GM19324 (cell line): ENCODE data around the gene DNAH14.
"Not testable (repeated sequence)": the region's sequence is repeated elsewhere in the genome, so short reads cannot be mapped to it uniquely, and the experiment has no call there.

ENCODE experiments used
- ATAC-seq: cut with Tn5 transposase; IDR thresholded peaks from one replicate; pipeline ENCODE4 v1.9.1; 2021; ENCODE audit warnings: mild to moderate bottlenecking, moderate library complexity; ENCODE audit not compliant: unreplicated experiment, low FRiP score

The DNAH14 gene

DNA sequence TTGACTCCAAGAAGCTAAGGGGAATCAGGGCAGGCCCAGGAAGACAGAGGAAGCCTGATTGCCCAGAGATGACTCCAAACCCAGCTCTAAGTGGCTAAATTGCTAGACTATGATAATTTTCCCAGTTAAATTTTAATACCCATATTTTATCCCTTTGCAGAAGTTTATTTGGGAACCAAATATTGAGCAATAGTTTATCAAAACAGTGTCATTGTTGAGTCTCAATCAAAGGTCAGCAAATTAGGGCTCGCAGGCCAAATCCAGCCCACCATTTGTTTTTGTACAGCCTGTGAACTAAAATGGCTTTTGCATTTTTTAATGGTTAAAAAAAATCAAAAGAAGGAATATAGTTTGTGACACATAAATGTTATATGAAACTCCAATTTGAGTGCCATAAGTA, 451.2 kb downstream of the DNAH14 start:
- no peak for ATAC-seq

DNA sequence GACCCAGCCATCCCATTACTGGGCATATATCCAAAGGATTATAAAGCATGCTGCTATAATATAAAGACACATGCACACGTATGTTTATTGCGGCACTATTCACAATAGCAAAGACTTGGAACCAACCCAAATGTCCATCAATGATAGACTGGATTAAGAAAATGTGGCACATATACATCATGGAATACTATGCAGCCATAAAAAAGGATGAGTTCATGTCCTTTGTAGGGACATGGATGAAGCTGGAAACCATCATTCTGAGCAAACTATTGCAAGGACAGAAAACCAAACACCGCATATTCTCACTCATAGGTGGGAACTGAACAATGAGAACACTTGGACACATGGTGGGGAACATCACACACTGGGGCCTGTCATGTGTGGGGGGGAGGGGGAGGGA, 457.4 kb downstream of the DNAH14 start:
- ATAC-seq: not testable (repeated sequence)

DNA sequence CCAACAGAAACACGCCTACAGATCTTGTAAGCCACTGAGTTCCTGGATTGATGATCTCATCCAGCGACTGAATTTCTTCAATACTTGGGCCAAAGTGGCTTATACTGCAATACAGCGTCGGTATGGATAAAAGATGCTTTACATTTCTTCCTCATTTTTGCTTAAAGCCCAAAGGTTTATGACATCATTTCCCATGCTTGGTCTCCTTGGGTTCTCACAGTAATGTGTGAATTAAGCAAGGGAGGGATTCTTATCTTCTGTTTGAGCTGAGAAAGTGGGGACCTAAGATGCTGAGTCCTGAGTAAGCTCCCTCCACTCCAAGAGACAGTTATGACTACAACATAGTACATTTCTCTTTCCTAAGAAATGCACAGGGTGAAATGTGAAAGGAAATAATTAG, 458.9 kb downstream of the DNAH14 start:
- no peak for ATAC-seq

DNA sequence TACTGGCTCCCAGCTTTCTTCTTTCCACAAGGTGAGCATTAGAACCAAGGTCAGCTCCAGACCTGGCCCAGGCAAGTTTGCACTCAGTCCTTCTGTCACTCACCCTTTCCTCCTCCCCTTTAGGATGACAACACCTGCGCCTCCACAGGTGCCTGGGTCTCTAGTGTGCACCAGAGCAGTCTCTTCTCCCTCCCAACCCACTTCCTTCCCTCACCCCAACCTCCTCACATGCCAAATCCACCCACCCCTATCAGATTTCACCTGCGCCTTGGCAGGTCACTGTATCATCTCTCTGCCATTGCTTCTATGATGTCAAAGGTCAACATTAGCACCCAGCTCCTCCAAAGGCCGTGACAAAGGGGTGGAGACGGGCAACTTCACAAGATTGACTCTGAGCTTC, 460.4 kb downstream of the DNAH14 start:
- no peak for ATAC-seq

DNA sequence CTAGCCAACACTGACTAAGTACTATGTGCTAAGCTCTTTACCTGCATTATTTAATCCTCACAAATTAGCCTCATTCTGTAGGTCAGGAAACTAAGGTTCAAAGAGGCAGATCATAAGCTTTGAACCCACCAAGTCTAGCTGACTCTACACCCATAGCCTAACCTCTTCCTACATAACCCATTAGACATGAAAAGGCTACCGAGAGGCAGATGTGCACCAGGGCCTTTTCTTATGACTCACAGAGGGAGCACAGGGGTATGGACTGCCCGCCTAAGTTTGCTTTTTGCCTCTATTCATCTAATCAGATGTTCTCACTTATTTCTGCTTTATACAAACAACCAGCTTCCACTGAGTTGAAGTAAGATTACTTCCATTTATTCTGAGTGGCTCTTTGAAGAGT, 466.9 kb downstream of the DNAH14 start:
- no peak for ATAC-seq

DNA sequence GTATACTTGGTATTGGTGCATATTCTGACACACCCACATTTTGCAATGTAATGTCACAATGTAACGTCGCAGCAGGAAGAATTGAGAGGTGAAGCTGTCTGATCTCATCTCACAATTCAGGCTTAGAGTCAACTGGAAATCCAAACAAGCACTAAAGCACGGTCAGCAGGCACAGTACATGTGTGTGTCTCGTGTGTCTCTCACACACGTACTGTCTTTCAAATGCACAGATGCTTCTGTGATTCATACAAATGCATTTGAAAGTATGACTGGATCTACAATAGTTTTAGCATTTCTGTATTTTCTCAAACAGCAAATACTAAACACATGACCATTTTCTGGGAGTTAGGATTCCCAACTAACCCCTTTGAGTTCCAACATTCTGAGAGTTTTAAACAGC, 471.5 kb downstream of the DNAH14 start:
- ATAC-seq: no peak

DNA sequence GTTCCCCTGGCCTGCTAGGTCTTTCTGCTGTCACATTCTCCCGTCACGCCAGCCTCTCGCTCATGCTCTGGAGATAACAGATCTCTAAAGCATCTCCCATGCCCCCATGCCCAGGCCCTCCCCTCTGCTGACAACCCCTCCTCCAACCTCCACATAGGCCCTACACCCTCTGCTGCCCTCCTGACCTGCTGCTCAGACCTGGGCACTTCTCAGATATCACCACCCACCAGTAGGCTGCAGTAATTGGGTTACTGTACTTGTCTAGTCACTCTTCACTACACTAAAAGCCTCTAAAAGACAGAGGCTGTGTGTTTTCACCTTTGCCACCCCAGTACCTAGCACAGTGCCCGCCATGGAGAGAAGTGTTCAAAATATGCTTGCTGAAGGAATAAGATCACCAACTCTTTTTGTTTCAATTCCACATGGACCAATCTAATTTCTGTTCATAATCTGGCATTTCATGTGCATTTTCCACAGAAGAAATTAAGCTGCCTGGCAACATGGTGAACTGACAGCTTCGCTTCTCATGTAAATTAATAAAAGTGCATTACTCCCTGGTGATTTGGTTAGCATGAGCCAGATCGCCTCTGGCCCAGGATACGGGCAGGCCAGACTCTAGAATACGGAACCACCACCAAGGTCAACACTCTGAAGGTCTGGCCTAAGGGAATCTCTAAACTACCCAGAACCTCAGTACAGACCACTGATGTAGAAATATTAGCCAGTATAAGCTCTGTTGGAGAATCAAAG, 477.7 kb downstream of the DNAH14 start:
- no peak for ATAC-seq

DNA sequence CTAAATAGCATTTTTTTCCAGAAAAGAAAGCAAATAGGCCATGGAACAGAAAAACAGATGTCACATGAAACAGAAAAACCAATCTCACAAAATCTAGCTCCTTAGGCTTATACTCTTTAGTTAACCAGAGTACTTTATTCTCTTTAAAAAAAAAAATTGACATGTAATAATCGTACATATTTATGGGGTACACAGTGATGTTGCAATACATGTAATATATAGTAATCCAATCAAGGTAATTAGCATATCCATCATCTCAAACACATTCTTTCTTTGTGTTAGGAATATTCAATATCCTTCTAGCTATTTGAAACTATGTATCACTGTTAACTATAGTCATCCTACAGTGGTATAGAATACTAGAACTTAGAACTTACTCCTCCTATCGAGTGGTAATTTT, 478.3 kb downstream of the DNAH14 start:
- ATAC-seq: no peak

DNA sequence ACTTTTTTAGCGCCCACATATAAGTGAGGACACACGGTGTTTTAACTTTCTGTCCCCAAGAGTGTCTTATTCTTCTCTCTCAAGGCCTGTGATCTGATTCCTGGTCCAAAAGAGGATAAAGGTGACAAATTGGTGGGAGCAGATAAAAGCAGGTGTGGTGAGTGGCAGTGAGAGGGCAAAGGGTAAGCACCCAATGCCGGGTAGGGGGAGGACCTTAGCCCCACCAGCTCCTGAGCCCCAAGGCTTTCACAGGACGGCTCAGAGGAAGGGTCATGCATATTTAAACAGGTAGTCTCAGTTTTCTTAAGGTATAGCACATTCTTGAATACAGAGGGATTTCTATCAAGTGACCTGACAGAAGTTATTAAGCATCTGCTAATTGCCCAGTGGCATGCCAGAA, 478.8 kb downstream of the DNAH14 start:
- no peak for ATAC-seq

DNA sequence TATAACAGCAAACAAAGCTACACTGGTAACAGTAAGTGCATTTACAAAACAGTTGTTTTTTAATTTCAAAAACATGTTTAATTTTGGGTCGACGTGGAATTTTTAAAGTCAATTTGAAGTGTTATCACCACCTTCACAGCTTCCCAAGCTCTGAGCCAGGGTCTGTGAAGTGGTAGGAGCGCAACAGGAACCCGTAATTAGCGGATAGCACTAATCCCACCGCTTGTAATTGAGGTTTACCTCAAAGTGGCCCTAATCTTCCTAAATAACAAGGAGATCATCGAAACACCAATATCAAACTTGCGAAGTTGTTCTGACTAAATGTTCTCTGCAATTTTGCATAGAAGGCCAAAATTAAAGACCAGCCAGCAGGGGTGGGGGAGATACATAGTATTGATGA, 479.6 kb downstream of the DNAH14 start:
- no peak for ATAC-seq

DNA sequence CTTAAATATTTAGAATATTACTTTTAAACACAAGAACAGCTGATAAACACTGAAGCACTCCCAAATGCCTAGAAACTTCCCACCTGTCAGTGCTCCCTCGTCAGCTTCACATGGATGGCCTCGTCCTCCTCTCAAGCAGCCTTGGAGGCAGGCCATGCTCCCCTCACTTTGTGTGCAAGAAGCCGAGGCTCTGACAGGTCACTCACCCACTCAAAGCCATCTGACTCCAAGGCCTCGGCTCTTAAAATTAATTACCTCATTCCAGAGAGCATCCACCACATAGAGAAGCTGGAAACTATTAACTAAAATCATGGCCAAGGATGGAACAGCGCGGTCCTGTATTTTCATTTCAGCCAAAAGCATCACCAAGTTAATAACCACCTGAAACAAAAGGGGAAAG, 480.6 kb downstream of the DNAH14 start:
- ATAC-seq: no peak

DNA sequence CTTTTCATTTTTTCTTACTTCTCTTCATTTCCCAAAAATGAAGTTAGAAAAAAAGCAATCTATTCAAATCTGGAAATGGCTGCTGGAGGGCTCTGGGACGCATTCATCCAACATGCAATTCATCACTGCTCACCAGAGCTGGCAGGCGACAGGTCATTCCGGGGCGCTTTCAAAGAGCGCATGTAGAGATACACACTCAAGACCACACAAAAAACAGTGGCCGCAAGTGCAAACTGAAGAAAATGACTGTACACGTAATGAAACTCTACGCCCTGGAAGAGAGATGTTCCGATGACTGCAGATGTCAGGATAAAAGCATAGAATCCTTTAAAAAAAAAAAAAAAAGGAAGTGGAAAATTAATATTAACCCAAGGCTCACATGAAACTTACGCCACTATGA, 482.8 kb downstream of the DNAH14 start:
- ATAC-seq: no peak

DNA sequence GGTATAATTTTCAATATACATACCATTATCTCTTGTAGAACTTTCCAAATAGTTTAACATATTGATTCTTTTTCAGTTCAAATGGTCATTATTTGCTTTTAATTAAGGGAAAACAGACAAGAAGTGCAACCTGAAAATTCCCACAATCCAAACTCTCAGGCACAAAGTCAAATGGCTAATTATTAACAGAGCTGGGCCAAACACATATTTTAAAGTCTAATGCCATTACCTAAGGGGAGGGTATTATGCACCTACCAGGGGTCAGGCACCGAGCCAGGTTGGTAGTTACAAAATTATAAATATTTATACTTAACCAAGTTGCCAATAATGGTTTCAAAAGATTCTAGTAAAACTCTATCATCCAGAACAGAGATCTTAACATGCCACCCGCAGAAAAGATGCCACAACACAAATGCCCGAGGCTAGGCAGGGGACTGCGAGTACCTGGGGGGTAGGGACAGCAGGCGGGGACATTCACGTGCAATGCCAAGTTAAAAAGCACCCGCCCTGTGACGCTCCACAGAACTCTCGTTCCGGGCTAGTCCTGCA, 483.4 kb downstream of the DNAH14 start:
- ATAC-seq: no peak

DNA sequence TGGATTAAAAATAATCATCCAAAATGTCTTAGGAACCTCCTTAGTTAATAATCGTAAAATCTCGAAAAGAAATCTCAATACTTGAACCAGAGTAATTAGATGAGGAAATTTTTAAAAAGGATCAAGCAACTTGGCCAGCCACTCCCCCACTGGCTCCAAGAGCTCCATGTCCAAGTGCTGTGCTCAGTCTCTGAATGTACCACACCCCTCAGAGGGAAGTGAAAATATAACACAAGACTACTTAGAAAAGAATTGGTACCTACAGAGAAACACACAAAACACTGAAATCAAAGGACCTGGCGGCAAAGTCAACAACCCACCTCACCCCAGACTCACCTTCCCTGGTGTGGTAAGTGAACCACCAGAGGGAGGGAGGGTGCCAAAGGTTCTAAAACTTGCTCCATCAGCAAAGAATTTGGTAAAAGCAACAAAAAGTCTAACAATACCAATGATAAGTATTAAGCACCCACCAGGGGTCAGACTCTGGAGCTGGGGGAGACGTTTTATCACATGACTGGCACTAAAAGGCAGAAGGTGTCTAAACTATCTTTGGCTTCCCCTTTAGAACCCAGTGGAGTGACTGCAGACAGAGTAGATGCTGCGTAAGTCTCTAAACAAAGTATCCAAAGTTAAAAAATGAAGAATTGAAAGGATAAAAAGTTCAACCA, 484.4 kb downstream of the DNAH14 start:
- ATAC-seq: no peak

DNA sequence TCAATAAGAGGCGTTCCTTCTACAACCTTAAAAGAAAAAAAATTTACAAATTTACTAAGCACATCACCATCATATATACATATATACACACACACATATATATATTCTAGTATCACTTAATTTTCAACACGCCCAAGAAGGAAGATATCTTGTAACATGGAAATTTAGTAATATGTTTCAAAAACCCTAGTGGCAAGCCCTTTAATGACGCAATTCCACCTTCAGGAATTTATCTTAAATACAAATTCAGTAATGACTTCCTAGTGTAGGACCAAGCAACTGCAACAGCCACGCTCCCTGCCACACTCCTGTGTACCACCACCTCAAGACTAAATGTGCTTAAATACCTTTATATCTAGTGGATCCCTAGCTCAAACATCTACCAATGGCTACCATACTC, 485.8 kb downstream of the DNAH14 start:
- no peak for ATAC-seq

DNA sequence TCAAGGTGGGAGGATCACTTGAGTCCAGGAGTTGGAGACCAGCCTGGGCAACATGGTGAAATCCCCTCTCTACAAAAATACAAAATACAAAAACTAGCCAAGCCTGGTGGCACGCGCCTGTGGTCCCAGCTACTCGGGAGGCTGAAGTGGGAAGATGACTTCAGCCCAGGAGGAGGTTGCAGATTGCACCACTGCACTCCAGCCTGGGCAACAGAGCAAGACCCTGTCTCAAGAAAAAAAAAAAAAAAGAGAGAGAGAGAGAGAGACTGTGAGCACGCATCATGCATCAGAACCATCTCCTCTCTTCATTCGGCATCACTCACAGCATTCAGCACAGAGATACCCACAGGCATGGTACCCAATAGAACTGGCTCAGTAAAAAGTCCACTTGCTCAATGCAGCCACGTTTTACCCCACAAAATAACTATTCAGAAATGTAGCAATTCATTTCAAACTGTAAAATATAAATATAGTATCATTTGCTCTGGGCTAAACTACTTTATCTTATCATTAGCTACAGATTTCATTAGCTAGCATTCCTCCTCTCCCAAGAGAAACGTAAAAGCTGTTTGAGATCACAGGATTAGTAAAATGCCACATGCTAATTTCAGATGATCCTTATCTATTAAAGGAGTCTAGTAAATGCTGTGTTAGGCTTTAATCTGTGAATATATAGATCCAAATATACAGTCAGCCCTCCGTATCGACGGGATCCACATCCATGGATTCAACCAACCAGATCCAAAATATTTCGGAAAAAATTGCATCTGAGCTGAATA, 486.7 kb downstream of the DNAH14 start:
- ATAC-seq: no peak

DNA sequence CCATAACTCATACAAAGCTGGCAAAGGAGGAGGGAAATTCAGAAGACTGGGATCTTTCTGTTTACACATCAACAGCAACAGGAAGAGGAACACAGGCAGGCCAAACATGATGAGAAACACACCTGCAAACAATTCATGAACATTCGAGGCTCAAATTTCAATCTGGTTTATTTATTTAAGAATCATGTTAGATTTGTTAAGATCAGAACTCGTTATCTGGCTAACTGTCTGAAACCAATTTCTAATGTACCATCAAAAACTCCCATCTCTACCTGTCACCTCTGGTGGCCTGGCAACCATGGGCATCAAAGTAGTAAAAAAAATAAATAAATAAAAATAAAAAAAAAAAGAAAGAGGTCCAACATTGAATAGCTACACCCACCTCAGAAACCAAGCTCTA, 488.6 kb downstream of the DNAH14 start:
- no peak for ATAC-seq

DNA sequence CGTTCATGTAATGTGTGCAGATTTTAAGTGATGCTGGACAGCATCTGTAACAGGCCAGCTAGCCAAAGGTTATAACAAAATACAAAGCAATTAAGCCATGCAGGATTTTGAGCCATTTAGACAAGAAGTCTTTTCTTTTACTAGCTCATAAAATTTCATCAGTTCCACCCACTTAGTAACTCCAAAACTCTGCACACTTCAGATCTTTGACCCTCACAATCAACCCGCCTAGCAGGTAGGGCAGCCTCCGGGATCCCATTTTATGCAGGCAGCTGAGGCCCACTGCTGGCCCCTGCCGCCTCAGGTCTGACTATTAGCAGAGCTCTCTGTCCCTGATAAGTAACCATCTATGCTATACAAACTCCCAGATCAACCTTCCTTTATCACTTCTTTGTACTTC, 489.1 kb downstream of the DNAH14 start:
- ATAC-seq: no peak

DNA sequence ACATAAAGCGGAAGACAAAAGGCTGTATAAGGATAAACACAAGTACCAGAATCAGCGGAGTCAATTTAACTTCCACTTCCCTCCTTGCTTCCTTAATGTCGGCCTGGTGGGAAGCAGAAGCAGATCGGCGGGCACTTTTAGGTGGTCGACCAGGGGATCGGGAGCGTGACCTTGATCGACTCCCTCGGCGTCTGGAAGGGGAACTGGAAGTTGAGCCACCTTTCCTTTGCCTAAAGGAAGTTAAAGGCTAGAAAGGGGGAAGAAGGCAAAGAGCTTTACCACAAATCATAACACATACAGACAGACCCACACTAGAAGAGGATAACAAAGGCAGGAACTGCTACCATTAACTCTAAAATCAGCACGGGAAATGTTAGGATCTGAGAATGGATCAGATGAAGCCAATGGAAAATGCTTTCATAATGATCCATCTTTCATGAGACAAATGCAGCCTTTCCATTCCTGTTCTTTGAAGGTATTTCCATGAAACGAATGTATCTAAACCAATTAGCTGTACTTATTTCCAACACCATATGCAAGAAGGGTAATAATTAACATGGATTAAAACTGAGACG, 492.6 kb downstream of the DNAH14 start:
- ATAC-seq: no peak

DNA sequence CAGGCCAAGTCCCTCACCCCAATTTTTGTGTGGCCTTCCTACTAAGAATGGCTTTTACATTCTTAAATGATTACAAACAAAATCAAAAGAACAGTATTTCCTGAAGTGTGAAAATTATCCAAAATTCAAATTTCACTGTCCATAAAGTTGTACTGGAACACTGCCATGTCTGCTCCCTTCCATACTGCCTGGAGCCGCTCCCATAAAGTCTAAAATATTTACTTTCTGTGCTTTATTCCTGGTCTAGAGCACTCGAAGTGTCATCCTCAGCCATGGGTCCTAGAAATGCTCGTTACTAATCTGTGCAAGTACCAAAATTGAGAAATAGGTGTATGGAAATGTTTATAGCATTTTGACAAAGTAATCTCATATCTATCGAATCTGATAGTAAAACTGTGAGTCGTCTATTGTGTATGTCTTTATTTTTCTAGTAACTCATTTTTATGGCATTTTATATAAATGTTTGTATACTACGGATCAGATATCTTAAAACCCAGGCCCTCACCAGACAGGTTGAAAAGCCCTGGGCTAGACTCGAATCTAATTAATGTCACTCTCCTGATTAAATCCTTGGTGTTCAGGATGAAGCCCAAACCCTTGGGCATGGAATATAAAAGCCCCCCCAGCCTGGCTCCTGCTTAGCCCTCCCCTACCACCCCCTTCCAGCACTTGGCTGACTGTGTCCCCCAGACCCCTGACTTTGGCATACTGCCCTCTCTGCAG, 493.5 kb downstream of the DNAH14 start:
- no peak for ATAC-seq
